CD4-positive, alpha-beta T cell treated with Interleukin-21 for 1 hour (primary cell): ENCODE results near the gene PBX1.
"Not testable (repeated sequence)": the region's sequence is repeated elsewhere in the genome, so short reads cannot be mapped to it uniquely, and the experiment has no call there.

ENCODE experiments used
- DNase-seq: peaks from one replicate; pipeline ENCODE4 v3.0.0-alpha.2; 2020

Gene PBX1

DNA sequence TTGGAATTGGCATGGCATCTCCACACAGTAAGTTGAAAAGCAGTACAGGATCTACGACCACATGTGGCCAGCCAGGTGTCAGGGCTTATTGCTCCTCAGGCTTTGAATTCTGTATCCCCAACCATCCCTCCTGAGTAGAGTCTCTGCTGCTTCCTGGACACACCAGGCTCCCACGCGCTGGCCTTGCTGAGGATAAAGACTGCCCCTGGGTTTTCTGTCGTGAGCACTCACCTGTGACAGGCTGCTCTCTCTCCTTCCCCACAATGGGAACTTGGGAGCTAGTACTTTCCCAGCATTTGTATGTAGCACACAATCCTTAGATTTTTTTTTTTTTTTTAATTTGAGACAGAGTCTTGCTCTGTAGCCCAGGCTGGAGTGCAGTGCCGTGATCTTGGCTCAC lies 33.6 kb downstream of the PBX1 start:
- no peak for DNase-seq

DNA sequence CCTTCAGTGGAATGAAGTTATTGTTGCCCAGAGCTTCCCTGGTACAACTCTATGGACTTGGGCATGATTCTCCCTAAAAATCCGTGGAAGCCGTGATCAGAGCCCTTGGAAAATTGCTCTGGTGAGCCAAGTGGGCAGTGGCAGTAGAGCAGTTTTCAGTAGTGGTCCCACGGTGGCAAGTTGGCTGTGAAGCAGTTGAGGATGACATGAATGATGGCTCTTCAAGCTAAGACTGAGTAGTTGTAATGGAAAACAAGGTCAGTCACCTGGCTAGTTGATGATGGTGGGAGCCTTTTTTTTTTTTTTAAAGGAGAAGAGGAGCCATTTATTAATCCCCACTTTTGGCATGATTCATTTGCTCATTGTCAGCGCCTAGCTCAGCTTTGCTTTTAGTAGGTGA lies 36.2 kb downstream of the PBX1 start:
- DNase-seq = no peak

DNA sequence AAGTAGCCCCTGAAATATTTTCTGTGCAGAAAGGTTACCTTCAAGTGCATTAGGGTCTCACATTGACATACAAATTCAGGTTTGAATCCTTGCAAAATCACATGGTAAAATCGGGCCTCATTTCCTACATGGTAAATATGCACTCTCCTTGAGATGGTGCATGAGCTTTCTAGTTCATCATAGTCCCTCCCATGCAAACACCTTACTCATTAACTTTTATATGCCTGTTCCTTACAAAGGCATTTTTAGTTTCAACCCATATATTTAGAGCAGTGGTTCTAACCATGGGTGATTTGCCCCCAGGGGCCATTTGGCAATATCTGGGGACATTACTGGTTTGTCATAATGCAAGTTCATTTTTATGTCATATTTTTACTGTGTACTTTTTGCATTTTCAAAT lies 37.2 kb downstream of the PBX1 start:
- DNase-seq = no peak

DNA sequence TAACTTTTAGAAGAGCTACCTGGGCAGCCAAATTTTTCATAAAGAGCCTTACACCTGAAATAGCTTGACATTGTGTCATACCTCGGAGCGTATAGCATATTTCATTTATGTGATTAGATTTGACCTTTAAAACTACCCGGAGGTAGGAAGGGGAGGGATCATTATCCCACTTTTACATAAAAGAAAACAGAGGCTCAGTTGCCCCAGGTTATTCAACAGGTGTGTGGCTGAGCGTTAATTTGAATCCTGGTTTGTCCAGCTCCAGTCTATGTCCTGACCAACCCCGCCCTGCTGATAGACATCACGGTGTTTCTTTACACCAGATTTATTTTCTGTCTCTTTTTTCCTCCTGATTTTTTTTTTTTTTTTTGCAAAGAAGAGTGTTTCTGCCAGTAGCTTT lies 39.7 kb downstream of the PBX1 start:
- no peak for DNase-seq

DNA sequence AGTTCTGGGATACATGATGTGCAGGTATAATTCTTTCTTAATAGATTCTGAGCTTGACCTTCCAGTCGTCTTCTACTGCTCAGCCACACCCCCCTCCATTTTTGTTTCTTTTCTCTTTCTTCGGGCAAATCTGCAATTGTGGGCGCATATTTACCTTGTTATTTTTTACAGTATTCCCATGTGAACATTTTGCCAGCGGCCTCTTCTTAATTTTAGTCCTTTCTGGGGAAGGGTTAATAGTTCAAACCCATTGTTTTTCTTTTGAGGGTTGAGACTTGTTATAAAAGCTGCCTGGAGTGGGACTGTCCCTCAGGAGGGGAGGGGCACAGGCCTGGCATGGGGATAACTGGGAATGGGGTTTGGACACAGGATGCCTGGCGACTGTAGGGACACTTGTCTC lies 40.3 kb downstream of the PBX1 start:
- DNase-seq = no peak

DNA sequence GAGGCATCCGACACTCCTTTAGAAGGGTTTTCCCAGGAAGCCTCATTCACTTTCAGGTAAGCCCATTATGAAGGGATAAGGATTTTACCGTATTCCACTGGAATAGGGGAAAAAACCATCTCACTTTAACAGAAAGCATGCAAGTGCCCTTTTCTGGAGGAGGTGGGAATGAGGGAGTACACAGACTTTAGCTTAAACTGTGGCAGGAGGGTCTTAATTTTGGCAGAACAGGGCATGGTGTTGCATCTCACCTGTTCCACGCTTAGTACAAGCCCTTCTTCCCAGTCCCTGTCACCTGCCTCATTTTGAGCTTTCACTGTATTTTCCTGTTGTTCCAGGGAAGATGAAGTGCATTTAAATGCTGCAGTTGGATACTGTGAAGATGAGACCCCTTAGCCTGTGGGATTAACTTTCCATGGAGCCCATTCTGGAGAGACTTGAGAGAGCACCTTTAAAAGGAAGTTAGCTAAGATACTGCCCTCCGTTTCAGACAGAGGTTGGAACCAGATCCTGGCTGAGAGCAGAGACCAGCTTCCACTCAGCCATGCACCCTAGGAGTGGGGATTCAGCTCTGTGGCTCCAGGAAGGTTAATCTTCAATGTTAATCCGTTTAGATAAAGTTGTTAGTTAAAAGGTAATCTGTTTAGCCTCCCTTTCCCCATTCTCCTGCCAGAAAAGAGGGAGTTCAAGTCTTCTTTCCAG lies 42.6 kb downstream of the PBX1 start:
- no peak for DNase-seq

DNA sequence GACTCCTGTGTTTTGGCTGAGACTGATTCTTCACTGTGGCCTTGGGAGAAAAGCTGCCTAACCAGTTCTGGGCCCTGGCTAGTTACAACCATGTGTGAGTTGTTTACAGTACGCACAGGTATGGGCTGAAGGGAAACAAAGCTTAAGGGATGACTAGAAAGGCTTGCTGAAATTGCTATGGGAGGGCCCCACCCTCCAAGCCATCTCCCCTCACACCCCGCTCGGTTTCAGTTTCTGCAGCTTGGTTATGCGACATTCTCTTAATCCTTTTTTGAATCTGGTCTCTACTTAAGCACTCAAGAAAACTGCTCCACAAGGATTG lies 43.1 kb downstream of the PBX1 start:
- no peak for DNase-seq

DNA sequence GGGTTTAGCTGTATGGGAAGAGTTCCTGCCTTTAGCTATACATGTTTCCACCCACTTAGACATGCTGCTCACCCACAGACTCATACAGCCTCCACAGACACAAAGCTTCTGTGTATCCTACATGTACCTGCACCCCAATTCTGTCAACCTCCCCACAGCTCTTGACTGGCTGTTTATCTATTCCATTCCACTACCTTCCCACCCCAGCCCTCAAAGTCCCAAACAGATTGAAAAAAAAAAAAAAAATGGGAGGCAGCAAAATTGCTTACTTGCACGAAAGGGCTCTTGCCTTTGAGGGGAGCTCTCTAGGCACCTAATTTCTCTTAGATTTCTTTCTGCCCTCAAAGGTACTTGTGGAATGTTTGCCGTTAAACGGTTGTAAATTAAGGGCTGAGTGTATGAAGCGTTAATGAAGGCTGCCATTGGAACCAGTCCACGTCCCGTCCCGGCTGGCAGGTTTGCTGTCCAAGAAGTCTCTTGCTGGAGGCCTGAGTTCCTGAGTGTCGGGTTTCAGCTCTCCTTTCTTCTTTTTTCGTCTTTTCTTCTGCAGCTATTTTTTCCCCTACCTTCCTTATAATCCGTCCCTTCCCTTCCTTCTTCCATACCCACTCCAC lies 43.6 kb downstream of the PBX1 start:
- DNase-seq = no peak

DNA sequence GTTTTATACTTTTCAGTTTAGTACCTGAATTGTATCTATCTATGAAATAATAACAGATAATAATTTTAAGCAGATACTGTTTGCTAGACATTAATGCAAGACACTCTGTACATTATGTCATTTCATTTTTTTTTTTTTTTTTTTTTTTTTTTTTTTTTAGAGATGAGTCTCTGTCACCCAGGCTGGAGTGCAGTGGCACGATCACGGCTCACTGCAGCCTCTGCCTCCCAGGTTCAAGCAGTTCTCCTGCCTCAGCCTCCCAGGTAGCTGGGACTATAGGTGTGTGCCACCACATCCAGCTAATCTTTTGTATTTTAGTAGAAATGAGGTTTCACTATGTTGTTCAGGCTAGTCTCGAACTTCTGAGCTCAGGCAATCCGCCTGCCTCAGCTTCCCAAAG lies 44.8 kb downstream of the PBX1 start:
- not testable (repeated sequence) for DNase-seq

DNA sequence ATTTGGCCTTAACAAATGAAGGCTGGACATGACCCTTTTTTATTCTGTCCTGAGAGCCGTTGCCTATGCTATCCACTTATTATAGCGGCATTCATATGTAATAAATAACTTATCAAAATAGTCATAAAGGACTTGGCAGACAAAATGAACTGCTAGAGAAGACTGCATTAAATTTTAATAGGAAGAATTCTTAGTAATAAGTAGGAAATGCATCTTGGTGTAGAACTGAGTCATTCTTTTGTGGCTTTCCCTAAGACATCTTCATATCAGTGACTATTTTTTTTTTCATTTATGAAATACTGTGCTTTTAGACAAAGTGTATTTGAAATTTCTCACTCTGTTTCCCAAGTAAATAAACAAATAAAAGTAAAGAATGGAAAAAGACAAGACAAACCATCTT lies 45.6 kb downstream of the PBX1 start:
- DNase-seq = no peak

DNA sequence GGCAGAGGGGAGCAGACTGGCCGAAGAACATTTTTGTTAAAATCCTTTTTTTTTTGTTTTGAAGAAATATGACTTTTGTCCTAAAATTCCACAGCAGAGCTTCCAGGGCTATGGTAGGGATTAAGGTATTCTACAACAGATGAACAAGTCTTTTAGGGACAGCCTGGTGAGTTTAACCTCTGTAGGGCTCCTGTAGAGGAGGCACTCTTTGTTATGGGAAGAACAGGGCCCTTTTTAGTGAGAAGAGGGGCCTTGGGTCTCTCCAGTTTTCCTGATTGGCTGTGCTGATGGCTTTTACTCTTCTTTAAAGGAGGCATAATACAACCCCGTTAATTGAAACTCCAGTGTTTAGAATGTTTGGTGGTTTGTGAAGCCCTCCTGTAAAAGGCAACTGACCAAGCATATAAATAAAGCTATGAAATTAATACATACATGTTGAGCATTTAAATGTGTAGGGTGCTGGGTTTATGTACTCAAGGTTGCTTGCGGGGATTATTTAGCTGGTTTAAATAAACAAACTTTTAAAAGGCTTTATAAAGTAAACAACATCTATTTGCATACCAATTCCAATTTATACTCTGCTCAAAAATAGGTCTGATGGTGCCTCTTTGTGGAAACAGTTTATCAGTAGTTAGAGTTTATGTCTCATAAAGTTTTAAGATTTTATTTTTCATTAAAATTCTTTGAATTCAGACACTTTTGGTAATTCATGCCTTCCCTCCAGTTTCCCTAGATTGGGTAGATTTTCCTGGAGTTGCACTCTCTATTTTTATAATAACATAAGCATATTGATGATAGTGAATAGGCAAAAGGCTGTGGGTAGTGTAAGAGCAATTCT lies 46.5 kb downstream of the PBX1 start:
- no peak for DNase-seq

DNA sequence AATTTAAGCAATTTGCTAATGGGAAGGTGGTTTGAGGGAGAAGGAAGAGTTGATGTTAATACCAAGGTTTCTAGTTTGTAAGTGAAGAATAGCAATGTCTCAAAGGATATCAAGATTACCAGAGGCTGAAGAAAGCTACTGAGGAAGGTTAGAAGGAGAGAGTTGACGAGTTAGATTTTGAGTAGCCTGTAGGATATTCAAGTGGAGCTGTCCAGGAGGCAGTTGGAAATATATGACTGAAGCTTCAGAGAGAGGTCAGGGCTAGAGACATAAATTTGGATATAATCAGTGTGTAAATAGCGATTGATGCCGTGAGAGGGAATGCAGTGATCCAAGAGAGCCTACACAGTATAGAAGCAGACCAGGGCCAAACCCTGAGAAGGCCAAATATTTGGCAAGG lies 48.4 kb downstream of the PBX1 start:
- DNase-seq = no peak

DNA sequence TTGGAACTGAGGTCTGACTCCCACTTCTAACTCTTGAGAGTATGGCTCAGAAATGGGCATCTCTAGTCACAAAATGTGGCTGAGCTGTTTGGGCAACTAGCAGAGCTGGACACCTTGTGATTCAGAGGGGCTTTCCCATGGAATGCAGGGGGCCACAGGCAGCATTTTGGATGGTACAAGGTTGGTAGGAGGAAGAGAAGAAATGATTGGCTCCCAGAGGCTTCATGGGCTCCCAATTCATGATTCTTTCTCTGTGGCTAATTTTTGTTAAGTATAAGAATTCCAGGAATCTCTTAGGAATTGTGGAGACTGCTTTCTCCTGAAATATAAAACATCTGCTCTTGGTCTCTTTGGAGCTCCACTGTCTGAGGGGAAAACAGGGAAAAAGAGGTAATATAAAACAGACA lies 49.7 kb downstream of the PBX1 start:
- DNase-seq = no peak

DNA sequence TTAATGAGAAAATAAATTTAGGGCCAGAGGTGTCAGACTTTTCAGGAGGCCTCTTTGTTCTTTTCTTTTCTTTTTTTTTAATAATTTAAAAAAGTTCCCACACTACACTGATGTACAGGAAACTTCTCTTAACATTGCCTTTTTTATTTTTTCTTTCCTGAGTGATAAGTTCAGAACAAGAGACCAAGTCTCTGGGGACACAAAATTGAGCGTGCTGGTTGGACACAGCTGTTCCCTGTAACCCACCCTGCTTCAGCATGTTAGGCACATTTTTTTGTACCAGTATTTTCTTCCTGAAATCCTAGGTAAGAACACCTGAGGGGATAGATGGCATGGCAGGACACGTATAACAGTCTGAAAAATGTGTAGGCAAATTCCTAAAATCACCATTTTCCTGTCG lies 50.1 kb downstream of the PBX1 start:
- DNase-seq = no peak

DNA sequence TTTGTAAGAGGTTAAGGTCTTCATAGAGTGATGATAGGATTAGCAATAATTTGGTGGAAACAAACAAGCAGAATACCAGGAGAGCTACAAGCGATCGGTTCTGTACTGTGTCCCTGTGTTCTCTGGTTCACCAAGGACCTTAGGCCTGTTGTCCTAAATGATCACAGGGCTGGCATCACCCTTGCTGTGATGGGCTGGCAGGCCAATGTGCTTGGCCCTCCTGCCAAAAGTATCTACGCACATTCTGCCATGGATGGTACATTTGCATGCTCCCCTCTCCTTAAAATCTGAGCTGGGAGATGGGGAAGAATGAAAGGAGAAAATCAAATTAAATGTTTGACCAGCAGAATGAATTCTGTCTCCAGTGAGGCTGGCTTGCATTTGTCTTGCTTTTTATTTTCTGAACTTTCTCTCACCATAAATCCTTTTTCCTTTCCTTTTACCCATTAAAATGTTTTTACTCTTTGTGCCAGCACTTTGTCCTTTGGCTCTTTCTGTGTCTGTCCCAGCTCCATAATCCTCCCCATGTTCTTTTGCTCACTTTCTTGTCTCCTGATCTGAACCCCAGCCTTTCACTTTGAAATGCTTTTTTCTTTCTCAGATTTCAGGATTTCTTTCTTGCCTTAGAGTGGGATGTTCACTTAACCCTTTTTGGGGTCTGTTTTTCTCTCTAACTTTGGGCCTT lies 51.7 kb downstream of the PBX1 start:
- no peak for DNase-seq

DNA sequence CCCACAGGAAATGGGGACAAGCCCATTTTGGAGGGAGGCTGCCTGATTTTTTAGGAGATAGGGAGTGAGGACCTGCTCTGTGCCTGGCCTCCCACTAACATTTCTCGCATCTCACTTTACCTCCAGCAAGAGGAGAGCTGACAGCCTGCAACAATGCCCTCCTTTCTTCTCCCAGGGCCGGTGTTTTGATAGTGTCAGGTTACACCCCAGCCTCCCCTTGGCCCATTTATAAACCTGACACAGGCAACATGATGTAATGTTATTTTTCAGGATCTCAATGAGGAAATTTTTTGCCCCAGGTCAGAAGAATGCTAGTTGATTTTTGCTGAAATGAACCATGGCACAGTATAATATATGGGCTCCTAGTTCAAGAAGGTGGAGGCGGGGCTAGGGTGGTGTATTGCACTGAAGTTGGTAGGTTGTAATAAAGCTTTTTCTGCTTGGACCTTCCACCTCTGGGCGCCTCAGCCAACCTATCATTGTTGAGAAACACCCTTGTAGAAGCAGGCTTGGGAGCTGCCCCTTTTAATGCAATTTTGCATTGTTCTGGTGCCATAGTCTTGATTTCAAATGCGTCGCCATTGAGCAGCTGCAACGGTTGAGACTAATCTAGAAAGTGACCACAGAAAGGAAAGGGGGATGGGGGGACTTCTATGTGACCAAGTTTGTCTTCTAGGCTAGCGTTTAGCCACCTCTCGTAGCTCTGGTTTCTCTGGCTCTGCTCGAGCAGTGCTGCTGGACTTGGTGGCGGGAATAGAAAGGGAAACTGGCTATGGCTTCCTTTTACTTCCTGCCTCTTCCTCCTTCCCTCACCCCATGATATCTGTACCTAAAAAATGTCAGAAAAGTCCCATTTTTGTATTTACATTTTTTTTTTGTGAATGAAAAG lies 53.0 kb downstream of the PBX1 start:
- no peak for DNase-seq

DNA sequence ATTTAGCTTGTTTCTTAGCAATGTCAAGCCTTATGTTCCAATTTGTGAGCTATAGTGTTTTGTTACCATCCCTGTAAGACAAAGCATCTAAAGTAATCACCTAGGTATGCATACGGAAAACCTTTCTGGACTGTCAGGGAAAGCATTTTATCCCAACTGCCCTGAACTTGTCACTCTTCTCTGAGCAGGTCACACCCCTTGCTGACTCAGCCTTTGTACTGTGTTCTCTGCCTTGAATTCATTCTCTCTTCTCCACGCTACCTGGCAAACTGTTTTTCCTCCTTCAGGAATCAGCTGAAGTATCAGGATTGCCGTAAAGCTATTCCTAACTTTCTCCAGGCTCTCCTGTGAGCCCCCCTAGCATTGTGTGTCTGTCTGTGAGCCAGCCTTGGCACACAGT lies 54.2 kb downstream of the PBX1 start:
- no peak for DNase-seq

DNA sequence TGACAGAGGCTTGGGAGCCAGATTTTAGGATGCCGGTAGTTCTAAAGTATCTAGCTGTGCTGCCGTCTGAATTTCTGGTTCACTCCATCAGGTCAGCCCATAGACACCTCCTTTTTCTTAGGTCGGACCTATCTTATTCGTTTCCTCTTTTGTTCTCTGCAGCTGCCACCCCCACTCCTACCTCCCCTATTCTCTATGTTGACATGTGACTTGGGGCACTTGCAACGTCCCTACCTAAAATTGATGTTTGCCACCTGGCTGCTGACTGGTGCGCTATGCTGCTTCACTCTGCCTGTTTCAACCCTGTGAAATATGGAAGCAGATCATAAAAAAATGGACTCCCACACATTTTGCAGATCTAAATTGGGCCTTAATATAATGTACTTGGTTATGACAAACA lies 55.3 kb downstream of the PBX1 start:
- DNase-seq = no peak

DNA sequence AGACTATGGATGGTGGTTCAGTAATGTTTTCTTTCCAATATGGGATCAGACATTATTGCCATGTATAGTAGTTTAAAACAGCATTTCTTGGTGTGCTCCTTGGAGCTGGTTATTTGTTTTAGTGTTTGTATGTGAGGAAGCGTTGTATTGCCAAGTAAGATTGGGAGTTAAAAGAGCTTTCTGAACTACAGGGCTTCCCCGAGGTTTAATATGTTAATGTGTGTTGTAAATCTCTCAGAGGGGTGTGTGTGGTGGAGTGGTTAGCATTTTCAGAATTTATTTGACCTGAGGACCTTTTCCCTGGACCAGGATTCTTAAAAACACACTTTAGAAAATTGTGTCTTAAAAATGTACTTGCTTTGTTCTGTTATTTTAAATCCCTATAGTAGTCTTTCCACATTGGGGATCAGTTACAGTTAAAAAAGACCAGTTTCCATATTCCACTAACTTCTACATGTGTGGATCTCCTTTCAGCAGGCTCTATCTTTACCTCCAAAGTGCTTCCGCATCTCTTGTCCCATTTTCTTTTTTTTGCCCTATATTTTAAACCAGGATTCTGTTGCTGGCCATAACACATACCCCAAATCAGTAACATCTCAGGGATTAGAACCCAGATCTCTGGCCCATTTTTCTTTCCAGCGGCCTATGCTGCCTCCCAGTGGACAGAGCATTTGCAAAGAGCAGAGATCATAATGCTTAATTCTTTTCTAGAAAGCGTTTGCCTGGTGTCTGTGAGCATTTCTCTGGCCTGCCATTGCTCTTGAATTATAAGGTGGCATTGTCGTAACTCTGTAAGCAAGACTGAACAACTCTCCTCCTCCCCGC lies 58.6 kb downstream of the PBX1 start:
- no peak for DNase-seq

DNA sequence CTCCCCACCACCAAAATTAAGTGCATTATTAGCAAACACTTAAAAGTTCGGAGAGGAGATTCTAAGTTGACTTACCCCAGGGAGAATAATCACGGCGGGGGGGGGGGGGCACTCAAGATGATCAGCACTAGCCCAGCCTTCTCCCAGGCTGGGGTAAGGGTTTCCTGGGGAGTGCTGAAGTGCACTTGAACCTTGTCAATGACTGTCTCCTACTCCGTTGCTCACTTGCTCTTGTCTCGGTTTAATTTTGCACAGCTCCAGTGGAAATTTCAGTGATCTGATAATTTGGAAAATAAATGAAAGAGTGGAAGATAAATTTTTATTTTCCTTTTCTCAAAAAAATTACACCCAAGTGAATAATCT lies 59.2 kb downstream of the PBX1 start:
- DNase-seq = no peak

DNA sequence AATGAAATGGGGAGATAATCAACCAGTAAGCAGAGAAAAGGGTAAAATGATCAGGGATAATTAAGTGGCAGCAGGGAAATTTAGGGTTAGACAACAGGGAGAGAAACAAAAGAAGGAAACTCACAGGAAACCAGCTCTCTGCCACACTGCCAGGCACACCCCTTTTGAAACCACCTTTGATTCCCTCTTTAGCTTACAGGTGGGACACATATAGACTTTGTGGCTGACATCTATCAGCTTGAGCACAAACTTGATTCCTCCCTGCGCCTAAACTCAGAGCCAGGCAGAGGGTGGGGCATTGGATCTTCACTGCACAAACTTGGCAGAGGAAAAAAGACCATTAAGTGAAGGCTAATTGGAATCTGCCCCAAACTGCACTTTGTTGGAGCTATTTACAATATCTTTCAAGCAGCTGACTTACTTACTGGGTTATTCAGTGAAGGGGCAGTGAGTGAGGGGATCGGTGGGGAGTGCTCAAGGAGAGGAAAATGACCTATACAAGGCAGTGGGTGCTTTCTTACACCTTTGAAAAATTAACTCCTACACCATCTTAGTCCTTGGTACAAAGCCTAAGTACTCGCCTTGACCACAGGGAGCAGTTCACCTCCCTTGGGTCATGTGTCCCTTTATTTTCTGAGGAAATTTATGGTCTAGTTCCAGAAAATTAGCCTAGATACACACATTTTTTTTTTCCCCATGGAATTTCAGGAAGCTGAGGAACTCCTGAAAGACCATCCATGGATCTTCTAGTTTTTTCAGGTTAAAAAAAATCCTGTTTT lies 60.2 kb downstream of the PBX1 start:
- DNase-seq = no peak
